Thoracic aorta (tissue), 2 donors: ENCODE data around the gene LRRTM4. TPM values are rescaled to one million over a fixed set of nuclear protein-coding genes. Genes with fewer than 3 reads are reported as not detected.

Experiments
- ATAC-seq: fragments of 150-250 bp; one replicate; pipeline ENCODE4 v1.8.0; 2017; ENCODE audit warnings: low read depth; ENCODE audit not compliant: insufficient number of reproducible peaks, low FRiP score
- DNase-seq: peaks from one replicate; pipeline ENCODE4 v3.0.0-alpha.2; 2020; ENCODE audit warnings: low spot score
- H3K27ac ChIP-seq, 2 donors: fragments of 200-600 bp; sonication (generic); 1 replicate in 1 of 2; 2 replicates in 1 of 2; pipeline ENCODE4 v1.5.1; 2016; ENCODE audit warnings: mild to moderate bottlenecking in 2 of 2, moderate library complexity in 2 of 2
- H3K27me3 ChIP-seq: fragments of 200-600 bp; sonication (generic); replicated peaks from 2 replicates; pipeline ENCODE4 v1.6.0; 2016; ENCODE audit warnings: mild to moderate bottlenecking; ENCODE audit not compliant: insufficient read depth
- H3K36me3 ChIP-seq: fragments of 200-600 bp; sonication (generic); one replicate; pipeline ENCODE4 v1.5.1; 2016
- H3K4me1 ChIP-seq, 2 donors: fragments of 200-600 bp; sonication (generic); 1 replicate in 1 of 2; 2 replicates in 1 of 2; pipeline versions ENCODE4 v1.5.1 to v1.6.0; 2016; ENCODE audit warnings: low read depth in 2 of 2, mild to moderate bottlenecking in 1 of 2; ENCODE audit not compliant: control insufficient read depth in 1 of 2
- H3K4me3 ChIP-seq: fragments of 200-600 bp; sonication (generic); 2 replicates; pipeline ENCODE4 v1.5.1; 2016; ENCODE audit warnings: mild to moderate bottlenecking
- H3K9me3 ChIP-seq: fragments of 200-600 bp; sonication (generic); 2 replicates; pipeline ENCODE4 v1.5.1; 2016
- CTCF ChIP-seq: fragments of 200-600 bp; sonication (generic); IDR thresholded peaks from one replicate; pipeline ENCODE4 v1.5.1; 2019; ENCODE audit warnings: antibody characterized with exemption
- total RNA-seq, 2 donors: library from RNA; depleted of rRNA; stranded (reverse); fragments of >200 nt; gene quantifications; one replicate each; pipeline versions ENCODE4 v1.1.0 to v1.2.3, GENCODE V29; 2016

LRRTM4 gene
- total RNA-seq, 2 donors from 2014 or later = not detected

- ATAC-seq = no peak
- no peaks in the 10 kb centered on the region for H3K27me3 ChIP-seq
- no peak overlapping the region for H3K27ac ChIP-seq
- H3K9me3 ChIP-seq = no peaks in the 10 kb centered on the region
- no peaks in the 10 kb centered on the region for H3K4me1 ChIP-seq
- DNase-seq = no peak
- no peaks in the 10 kb centered on the region for H3K36me3 ChIP-seq
- TF ChIP-seq CTCF = no peak
- no peak overlapping the region for H3K4me3 ChIP-seq
These were observed 64.0 kb downstream of the LRRTM4 start for GRCh38 chr2:77458216-77458615.

GRCh38 chr2:77457665-77458064 lies 64.5 kb downstream of the LRRTM4 start:
- DNase-seq = no peak
- Histone ChIP-seq H3K4me3 (no peak overlapping the region), H3K36me3 (no peaks in the 10 kb centered on the region), H3K27ac (no peak overlapping the region), H3K9me3 (no peaks in the 10 kb centered on the region), H3K27me3 (no peaks in the 10 kb centered on the region), H3K4me1 (no peaks in the 10 kb centered on the region)
- ATAC-seq = no peak
- TF ChIP-seq CTCF = no peak

- DNase-seq (no peak), ATAC-seq (no peak)
- H3K27me3 ChIP-seq = no peaks in the 10 kb centered on the region
- H3K9me3 ChIP-seq = no peaks in the 10 kb centered on the region
- no peaks in the 10 kb centered on the region for H3K4me1 ChIP-seq
- H3K36me3 ChIP-seq = no peaks in the 10 kb centered on the region
- no peak for TF ChIP-seq CTCF
- H3K27ac ChIP-seq = no peak overlapping the region
- H3K4me3 ChIP-seq = no peak overlapping the region
These were observed 79.1 kb downstream of the LRRTM4 start for GRCh38 chr2:77443076-77443475.

- Histone ChIP-seq H3K27ac (no peak overlapping the region), H3K27me3 (no peaks in the 10 kb centered on the region), H3K36me3 (no peaks in the 10 kb centered on the region), H3K4me1 (no peaks in the 10 kb centered on the region), H3K4me3 (no peak overlapping the region), H3K9me3 (no peaks in the 10 kb centered on the region)
- ATAC-seq (no peak), DNase-seq (no peak)
- TF ChIP-seq CTCF = no peak
These were observed 87.3 kb downstream of the LRRTM4 start for GRCh38 chr2:77434880-77435279.

DNA sequence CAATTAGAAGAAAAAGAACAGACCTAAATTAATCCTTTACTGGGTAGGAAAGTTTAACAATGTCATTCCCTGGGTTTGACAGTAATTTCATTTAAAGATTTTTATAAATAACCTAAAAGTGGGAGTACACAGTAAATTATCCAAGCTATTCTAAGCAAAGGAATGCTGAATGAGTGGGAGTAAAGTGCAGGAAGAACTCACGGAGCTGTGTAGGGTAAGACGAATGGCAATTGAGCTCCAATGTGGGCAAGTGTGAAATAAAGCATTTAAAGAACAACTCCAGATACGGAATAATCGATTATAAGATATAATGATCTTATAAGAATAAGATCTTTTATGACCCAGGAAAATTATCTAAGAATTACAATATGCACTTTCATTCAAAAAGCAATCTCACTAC lies 93.2 kb downstream of the LRRTM4 start:
- H3K27me3 ChIP-seq = no peaks in the 10 kb centered on the region
- H3K4me3 ChIP-seq = no peak overlapping the region
- ATAC-seq (no peak), DNase-seq (no peak)
- no peak overlapping the region for H3K27ac ChIP-seq
- H3K4me1 ChIP-seq = no peaks in the 10 kb centered on the region
- TF ChIP-seq CTCF = no peak
- H3K9me3 ChIP-seq = no peaks in the 10 kb centered on the region
- no peaks in the 10 kb centered on the region for H3K36me3 ChIP-seq
